Stimulated activated CD8-positive, alpha-beta memory T cell treated with anti-CD3 and anti-CD28 coated beads, Interleukin-12 subunit alpha, Interleukin-12 subunit beta, amount 100 ng/mL, for 24 hours (primary cell): ENCODE measurements around the gene CAMKK2.
"Not testable (repeated sequence)": the region's sequence is repeated elsewhere in the genome, so short reads cannot be mapped to it uniquely, and the experiment has no call there.

Source experiments
- DNase-seq: peaks from one replicate; pipeline ENCODE4 v3.0.0-alpha.2; 2020; ENCODE audit errors: extremely low read depth

The CAMKK2 gene

GRCh38 chr12:121279071-121279375, 17.5 kb downstream of the CAMKK2 start:
- no peak for DNase-seq

- no peak for DNase-seq
These were observed 18.1 kb downstream of the CAMKK2 start for GRCh38 chr12:121278169-121279070.

DNA sequence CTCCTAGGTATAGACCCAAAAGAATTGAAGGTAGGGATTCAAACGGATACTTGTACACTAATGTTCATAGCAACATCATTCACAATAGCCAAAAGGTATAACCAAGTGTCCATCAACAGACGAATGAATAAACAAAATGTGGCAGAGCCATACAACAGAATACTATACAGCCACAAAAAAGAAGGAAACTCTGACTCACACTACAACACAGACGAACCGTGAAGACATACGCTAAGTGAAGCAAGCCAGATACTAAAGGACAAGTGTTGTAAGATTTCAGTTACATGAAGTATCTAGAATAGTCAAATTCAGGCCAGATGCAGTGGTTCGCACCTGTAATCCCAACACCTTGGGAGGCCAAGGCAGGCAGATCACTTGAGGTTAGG, 19.1 kb downstream of the CAMKK2 start:
- no peak for DNase-seq

- DNase-seq = no peak
These were observed 22.3 kb downstream of the CAMKK2 start for GRCh38 chr12:121274036-121274763.

GRCh38 chr12:121273364-121273896, 23.1 kb downstream of the CAMKK2 start:
- DNase-seq = no peak

- no peak for DNase-seq
These were observed 28.7 kb downstream of the CAMKK2 start for GRCh38 chr12:121267822-121268221.

DNA sequence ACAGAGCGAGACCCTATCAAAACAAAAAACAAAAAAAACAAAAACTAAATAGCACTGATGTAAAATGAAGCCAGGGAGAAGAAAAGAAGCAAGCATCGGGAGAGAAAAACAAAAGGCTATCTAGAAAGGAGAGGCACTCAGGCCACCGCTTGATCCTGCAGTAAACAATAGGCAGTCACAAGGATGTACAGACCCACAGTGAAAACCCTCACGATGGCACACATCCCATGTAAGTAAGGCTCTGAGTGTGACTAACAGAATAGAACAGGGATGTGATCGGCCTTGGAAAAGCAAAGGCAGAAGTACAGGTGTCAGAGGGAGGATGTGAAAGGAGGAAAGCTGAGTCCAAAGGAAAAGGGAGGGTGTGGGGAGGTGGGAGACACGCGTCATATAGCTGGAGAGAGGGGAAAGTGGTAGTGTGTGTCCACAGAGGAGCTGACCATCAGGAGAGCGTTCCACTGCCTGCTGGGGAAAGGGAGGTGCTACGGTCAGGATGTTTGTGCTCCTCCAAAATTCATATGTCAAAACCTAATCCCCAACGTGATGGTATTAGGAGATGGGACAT, 31.5 kb downstream of the CAMKK2 start:
- DNase-seq = no peak

- DNase-seq = no peak
These were observed 32.4 kb downstream of the CAMKK2 start for GRCh38 chr12:121264135-121264534.

GRCh38 chr12:121263206-121263935, 33.1 kb downstream of the CAMKK2 start:
- no peak for DNase-seq

DNA sequence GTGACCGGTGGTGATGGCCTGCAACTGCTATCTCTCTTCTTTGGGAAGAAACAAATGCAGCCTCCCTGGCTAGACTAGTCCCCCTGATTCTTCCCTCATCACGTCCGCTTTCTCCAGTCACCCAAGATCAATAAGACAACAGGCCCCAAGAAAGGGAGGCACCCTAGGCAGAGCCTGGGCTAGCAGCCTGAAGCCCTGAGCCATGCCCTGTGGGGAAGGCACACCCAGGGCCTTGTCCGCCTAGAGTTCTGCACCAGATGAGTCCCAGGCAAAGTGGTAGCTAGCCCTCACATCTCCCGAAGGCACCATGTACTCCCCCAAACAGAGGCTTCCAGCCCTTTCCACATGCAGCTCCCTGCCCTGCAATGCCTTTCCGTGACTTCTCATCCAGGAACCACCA, 35.1 kb downstream of the CAMKK2 start:
- DNase-seq = no peak

DNA sequence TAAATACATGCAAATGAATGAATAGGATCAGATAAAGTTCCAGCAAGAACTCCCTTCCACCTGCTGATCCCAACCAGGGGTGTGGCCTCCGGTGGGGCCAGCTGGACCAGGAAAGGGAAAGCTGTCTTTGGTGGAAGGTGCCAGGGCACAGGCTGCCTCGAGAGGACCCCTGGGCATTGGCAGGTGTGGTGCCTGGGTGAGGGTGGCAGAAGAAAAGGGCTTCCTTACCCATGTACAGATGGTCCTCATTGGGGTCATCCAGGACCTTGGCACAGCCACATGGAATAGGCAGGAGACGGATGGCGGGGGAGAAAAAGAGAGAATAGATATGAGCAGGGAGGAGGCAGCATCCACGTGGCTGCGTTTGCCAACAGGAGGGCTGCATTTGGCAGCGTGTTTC, 36.4 kb downstream of the CAMKK2 start:
- DNase-seq = no peak

DNA sequence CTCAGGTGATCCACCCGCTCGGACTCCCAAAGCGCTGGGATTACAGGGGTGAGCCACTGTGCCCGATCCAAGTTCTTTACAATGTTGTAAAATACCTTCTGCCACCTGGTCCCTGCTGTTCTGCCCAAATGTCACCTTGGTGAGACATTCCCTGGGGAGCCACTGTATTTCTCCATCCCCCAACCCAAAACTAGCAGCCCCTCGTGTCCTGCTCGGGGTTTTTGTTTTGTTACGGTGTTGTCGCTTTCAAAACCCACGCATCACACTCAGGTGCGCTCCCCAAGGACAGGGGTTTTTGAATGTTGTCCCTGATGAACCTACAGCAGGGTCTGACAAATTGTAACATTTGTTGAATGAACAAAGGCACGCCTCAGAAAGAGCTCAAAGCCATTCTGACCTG, 37.4 kb downstream of the CAMKK2 start:
- no peak for DNase-seq

DNA sequence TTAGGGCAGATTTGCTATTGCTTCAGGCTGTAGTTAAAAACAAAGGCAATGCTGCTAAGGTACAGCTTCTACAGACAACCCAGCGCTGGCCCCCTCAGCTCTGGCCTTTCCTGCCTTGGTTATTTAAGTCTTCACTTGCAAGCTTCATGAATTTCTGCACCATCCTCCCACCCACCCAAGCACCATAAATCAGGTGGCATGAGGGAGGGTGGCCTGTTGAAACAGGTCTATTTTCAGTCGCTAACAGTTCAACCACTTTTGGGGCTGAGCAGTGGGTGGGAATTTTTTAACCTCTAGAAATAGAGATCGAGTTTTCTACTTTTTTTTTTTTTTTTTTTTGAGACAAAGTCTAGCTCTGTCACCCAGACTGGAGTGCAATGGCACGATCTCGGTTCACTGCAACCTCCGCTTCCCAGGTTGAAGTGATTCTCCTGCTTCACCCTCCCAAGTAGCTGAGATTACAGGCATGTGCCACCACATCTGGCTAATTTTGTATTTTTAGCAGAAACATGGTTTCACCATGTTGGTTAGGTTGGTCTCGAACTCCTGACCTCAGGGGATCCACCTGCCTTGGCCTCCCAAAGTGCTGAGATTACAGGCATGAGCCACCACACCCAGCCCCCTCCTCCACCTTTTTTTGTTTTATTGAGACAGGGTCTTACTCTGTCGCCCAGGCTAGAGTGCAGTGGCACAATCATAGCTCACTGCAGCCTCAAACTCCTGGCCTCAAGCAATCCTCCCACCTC, 38.6 kb downstream of the CAMKK2 start:
- DNase-seq = not testable (repeated sequence)

DNA sequence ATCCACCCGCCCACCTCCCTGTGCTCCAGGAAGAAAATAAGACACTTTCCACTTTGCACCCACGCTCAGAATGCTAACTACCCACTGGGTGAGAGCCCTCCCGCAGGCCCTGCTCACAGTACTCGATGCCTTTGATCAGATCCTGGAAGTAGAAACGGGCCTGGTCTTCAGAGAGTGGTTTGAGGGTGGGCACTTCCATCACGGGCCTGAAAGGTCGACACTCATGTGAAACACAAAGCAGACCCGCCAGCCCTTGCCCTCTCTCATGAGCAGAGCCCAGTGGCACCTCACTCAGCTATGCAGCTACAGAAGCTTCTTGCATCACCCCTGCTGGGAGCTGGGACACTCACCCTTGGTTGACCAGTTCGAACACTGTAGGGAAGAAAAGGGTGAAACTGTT, 41.1 kb downstream of the CAMKK2 start:
- no peak for DNase-seq

DNA sequence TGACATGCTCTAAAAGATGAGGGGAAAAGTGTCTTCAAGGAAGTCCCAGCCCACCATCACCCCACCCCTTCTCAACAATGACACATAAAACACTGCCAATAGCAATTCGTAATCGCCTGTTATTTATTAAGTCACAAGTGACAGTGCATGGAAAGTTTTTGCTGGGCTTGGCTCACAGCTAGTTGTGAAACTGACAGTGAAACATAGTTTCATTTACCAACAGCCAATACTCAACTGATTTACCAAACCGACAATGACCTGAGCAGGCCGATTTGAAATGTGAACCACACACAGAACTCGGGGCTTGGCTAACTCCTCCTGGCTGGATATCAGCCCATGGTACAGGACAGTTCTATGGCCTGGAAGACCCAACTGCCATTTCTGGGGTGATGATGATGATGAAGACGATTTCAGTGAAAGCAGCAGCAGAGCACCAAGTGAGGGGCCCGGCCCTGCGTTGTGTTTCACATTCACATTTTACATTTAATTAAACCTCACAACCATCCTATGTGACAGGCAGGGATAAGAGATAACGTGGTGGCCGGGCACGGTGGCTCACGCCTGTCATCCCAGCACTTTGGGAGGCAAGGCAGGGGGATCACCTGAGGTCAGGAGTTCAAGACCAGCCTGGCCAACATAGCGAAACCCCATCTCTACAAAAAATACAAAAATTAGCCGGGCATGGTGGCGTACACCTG, 42.7 kb downstream of the CAMKK2 start:
- DNase-seq = no peak

DNA sequence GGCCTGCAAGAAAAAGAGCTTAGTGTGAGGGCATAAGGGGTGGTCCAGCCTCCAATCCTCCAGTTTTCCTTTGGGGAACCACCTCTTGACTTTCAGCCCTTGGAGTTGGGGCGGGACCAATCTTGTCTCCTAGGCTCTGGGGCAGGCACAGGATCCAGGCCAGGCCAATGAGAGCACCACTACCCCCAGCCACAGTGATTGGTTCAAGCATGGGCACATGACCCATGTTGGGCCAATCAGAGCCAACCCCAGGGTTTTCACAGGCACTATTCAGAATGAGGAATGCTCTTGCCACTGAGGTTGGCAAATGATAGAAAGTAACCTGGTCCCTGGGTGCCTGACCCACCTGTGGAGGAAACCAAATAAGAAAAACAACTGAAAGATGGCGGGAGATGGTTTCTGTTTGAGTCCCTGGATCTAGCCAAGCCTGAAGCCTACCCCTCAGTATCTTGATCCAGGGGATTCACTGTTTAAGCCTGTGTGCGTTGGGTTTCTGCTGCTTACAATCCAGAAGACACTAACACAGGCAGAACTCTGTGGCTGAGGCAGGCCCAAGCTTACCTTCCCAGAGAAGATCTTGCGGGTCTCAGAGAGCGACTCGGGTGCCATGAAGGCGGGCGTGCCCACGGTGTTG, 43.7 kb downstream of the CAMKK2 start:
- no peak for DNase-seq

DNA sequence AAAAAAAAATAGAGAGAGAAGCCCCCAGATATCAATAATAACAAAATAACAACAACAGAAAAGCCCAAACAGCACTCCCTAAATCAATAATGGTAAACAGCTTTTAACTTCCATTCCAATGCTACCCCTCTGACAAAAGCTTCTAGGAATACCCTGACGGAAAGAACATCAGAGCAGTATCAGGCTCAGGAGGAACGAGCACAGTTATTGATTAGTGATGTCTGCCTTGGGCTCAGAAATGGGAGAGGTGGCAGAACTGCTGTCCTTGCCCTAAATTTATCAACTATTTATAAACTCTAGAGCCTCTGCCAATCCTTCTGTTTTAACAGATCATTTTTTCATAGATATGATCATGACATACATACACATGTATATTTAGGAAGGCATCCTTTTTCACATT, 44.7 kb downstream of the CAMKK2 start:
- DNase-seq = no peak

DNA sequence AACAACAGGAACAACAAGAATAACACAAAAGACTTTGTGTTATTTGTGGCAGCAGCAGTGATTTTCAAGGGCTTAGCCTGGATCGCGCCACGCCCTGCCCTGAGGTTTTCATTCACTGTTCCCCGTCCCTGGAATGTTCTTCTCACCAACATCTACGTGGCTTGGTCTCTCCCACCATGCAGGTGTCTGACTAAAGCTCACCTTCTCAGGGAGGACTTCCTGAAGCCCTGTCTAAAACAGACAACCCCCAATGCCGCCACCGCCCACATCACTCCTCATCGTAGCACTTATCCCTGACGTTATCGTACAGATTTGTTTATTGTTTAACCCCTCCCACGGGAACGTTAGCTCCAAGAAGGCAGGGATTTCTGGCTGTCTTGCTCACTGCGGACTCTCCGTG, 46.1 kb downstream of the CAMKK2 start:
- no peak for DNase-seq

- DNase-seq = no peak
These were observed 47.9 kb downstream of the CAMKK2 start for GRCh38 chr12:121248622-121249021.

GRCh38 chr12:121246893-121247557, 49.5 kb downstream of the CAMKK2 start:
- no peak for DNase-seq
